ENCODE measurements around the gene RPS6KA5. TPM values are rescaled to one million over a fixed set of nuclear protein-coding genes. Genes with fewer than 3 reads are reported as not detected.

RPS6KA5 gene
- total and polyA plus RNA-seq, 2 donors (not counting 1 experiment from before 2014, with no cell fraction given), result 0.59 to 2.0 TPM

DNA sequence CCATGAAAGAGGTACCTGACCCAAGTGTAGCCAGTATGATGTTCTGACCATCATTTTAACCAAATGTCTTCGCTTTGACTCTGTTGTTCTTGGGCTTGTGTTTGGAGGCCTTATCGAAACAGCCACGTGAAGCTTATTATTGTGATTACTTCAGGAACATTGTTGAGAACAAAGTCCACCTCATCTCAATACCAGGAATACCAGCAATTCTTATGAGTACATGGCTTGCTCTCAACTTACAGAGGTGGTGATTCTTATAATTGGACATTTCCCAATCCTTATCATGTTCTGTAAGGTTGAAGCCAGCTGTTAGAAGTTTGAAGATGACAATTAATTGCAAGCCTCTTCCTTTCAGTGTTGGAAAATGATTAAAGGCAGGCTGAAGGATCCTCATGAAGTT, 21.8 kb upstream of the RPS6KA5 start:
- no peaks in the 10 kb centered on the region for H3K9me3 ChIP-seq (ENCODE audit: control insufficient read depth, insufficient read depth, low read depth, low read length)
- DNase-seq (ENCODE audit: low read depth in 2 of 2), result no peak
- no peaks in the 10 kb centered on the region for H3K4me1 ChIP-seq (ENCODE audit: control insufficient read depth, extremely low read depth, insufficient read depth, low read length)
- H3K27ac ChIP-seq (ENCODE audit: insufficient read depth, low read length), result no peak overlapping the region
- H3K4me2 ChIP-seq (ENCODE audit: extremely low read depth, insufficient read depth, low read length), result no peak overlapping the region
- no peaks in the 10 kb centered on the region for H3K36me3 ChIP-seq (ENCODE audit: control insufficient read depth, insufficient read depth, low read length)
- no peaks in the 10 kb centered on the region for H4K20me1 ChIP-seq (ENCODE audit: control insufficient read depth, extremely low read depth, insufficient read depth, low read length)
- H3K27me3 ChIP-seq (ENCODE audit: control insufficient read depth, insufficient read depth, low read length), result no peaks in the 10 kb centered on the region
- H3K9ac ChIP-seq (ENCODE audit: insufficient read depth, low read length), result no peak overlapping the region
- TF ChIP-seq EZH2 (IDR thresholded peaks at IDR 0.05; ENCODE audit: low read length, missing control alignments), result no peak
- TF ChIP-seq, protein P1, sequence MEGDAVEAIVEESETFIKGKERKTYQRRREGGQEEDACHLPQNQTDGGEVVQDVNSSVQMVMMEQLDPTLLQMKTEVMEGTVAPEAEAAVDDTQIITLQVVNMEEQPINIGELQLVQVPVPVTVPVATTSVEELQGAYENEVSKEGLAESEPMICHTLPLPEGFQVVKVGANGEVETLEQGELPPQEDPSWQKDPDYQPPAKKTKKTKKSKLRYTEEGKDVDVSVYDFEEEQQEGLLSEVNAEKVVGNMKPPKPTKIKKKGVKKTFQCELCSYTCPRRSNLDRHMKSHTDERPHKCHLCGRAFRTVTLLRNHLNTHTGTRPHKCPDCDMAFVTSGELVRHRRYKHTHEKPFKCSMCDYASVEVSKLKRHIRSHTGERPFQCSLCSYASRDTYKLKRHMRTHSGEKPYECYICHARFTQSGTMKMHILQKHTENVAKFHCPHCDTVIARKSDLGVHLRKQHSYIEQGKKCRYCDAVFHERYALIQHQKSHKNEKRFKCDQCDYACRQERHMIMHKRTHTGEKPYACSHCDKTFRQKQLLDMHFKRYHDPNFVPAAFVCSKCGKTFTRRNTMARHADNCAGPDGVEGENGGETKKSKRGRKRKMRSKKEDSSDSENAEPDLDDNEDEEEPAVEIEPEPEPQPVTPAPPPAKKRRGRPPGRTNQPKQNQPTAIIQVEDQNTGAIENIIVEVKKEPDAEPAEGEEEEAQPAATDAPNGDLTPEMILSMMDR (conservative IDR thresholded peaks at IDR 0.05 in 1 of 2, IDR thresholded peaks at IDR 0.05 in 1 of 2; ENCODE audit: low read depth in 1 of 2, low read length in 2 of 2), result no peak
- H3K79me2 ChIP-seq (ENCODE audit: control insufficient read depth, insufficient read depth, low read length), result no peaks in the 10 kb centered on the region
- H2AFZ ChIP-seq (ENCODE audit: low read length), result no peak overlapping the region
- no peak overlapping the region for H3K4me3 ChIP-seq (replicated peaks in 1 of 4; ENCODE audit: control extremely low read depth in 1 of 4, insufficient read depth in 1 of 4, low read depth in 3 of 4, low read length in 4 of 4)

DNA sequence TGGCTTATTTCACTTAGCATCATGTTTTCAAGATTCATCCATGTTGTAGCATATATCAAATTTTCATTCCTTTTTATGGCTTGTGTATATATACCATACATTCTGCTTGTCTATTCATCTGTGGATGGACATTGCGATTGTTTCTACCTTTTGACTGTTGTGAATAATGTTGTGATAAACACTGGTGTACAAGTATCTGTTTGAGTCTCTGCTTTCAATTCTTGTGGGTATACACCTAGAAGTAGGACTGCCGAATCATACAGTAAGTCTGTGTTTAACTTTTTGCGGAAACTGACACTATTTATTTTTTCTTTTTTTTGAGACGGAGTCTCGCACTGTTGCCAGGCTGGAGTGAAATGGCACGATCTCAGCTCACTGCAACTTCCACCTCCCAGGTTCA, 19.6 kb upstream of the RPS6KA5 start:
- Histone ChIP-seq H3K4me1 (ENCODE audit: control insufficient read depth, extremely low read depth, insufficient read depth, low read length) (no peaks in the 10 kb centered on the region), H3K9me3 (ENCODE audit: control insufficient read depth, insufficient read depth, low read depth, low read length) (no peaks in the 10 kb centered on the region), H3K27ac (ENCODE audit: insufficient read depth, low read length) (no peak overlapping the region), H2AFZ (ENCODE audit: low read length) (no peak overlapping the region), H4K20me1 (ENCODE audit: control insufficient read depth, extremely low read depth, insufficient read depth, low read length) (no peaks in the 10 kb centered on the region), H3K27me3 (ENCODE audit: control insufficient read depth, insufficient read depth, low read length) (no peaks in the 10 kb centered on the region), H3K36me3 (ENCODE audit: control insufficient read depth, insufficient read depth, low read length) (no peaks in the 10 kb centered on the region), H3K4me3 (replicated peaks in 1 of 4; ENCODE audit: control extremely low read depth in 1 of 4, insufficient read depth in 1 of 4, low read depth in 3 of 4, low read length in 4 of 4) (no peak overlapping the region), H3K9ac (ENCODE audit: insufficient read depth, low read length) (no peak overlapping the region), H3K79me2 (ENCODE audit: control insufficient read depth, insufficient read depth, low read length) (no peaks in the 10 kb centered on the region), H3K4me2 (ENCODE audit: extremely low read depth, insufficient read depth, low read length) (no peak overlapping the region)
- TF ChIP-seq, protein P1 (conservative IDR thresholded peaks at IDR 0.05 in 1 of 2, IDR thresholded peaks at IDR 0.05 in 1 of 2; ENCODE audit: low read depth in 1 of 2, low read length in 2 of 2), result no peak
- no peak for TF ChIP-seq EZH2 (IDR thresholded peaks at IDR 0.05; ENCODE audit: low read length, missing control alignments)
- no peak for DNase-seq (ENCODE audit: low read depth in 2 of 2)

DNA sequence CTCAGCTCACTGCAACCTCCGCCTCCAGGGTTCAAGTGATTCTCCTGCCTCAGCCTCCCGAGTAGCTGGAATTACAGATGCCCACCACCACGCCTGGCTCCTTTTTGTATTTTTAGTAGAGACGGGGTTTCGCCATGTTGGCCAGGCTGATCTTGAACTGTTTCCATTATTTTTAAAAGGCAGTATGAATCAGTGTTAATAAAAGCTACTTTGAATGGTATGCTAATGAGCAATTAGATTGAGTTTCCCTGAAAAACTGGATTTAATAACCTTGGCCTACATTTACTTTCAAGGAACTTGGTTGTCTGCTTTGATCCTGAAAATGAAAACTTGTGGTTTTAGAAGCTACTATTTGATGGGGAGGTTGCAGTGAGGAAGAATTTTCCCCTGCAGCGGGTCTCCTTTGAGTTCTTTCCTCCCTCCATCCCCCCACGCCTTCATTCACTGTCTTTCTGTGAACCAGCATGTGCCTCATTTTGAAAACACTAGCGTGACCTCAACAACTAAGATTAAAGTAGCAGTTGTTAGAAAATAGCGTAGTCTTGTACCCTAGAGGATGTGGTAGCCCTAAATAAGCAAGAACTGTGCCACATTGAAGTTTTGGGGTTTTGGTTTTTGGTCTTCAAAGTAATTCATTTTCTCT, 17.8 kb upstream of the RPS6KA5 start:
- Histone ChIP-seq H3K79me2 (ENCODE audit: control insufficient read depth, insufficient read depth, low read length) (no peaks in the 10 kb centered on the region), H3K36me3 (ENCODE audit: control insufficient read depth, insufficient read depth, low read length) (no peaks in the 10 kb centered on the region), H3K9me3 (ENCODE audit: control insufficient read depth, insufficient read depth, low read depth, low read length) (no peaks in the 10 kb centered on the region), H3K4me1 (ENCODE audit: control insufficient read depth, extremely low read depth, insufficient read depth, low read length) (no peaks in the 10 kb centered on the region), H3K4me2 (ENCODE audit: extremely low read depth, insufficient read depth, low read length) (no peak overlapping the region), H3K4me3 (replicated peaks in 1 of 4; ENCODE audit: control extremely low read depth in 1 of 4, insufficient read depth in 1 of 4, low read depth in 3 of 4, low read length in 4 of 4) (no peak overlapping the region), H2AFZ (ENCODE audit: low read length) (no peak overlapping the region), H3K27ac (ENCODE audit: insufficient read depth, low read length) (no peak overlapping the region), H3K27me3 (ENCODE audit: control insufficient read depth, insufficient read depth, low read length) (no peaks in the 10 kb centered on the region), H4K20me1 (ENCODE audit: control insufficient read depth, extremely low read depth, insufficient read depth, low read length) (no peaks in the 10 kb centered on the region), H3K9ac (ENCODE audit: insufficient read depth, low read length) (no peak overlapping the region)
- TF ChIP-seq, protein P1 (conservative IDR thresholded peaks at IDR 0.05 in 1 of 2, IDR thresholded peaks at IDR 0.05 in 1 of 2; ENCODE audit: low read depth in 1 of 2, low read length in 2 of 2), result no peak
- no peak for DNase-seq (ENCODE audit: low read depth in 2 of 2)
